ENCODE results near the gene CHCHD3.

The CHCHD3 gene

DNA sequence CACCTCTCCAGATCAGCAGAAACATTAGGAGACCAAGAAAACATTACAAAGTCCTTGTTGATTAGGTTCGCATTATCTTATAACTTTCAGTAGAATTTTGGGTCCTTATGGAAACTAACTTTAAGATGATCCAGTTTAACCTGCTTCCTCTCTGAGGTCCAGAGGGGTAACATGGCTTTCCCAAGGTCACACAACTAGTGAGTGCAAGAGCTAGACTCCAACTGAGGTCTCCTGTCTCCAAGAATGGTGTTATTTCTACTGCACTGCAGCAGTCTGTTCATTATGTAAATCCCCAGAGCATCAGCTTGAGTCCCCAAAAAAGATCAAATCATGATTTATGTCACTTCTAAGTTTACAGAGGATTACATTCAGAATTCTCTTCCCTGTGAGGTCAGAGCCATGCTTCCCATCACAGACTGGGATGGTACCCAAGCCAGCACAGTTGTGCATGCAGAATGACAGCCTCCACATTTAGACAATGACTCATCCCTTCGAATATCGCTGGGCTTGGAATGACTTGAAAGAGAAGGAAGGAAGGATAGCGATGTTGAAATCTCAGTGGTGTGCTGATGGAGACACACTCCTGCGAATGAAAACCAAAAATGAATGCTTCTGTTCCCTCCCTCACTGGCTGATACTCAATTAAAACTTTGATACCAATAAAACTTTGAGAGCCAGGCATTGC, 342.5 kb downstream of the CHCHD3 start:
- no peak for TF ChIP-seq CTCF (IDR thresholded peaks at IDR 0.05)
- TF ChIP-seq ZFX (IDR thresholded peaks at IDR 0.05; ENCODE audit: borderline replicate concordance): no peak
- H3K27ac ChIP-seq: no peak overlapping the region

DNA sequence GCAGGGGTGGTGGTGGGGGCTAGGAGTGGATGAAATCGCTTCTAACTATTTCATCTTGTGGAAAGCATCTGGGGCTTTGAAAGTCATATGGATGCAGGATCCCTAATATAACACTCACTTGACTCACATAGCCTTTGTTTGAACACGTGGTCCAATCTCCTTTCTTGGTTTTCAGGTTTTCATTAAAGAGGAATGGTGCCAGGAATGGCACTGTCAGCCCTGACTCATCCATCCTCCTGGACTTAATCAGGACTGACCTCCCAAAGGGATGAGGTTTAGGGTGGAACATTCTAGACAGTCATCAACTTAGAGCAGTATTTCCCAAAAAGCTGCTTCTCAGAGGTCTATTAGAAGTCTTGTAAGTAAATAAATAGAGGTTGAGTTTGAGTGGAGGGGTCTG, 343.6 kb downstream of the CHCHD3 start:
- H3K27ac ChIP-seq: no peak overlapping the region
- TF ChIP-seq CTCF (IDR thresholded peaks at IDR 0.05): no peak
- TF ChIP-seq ZFX (IDR thresholded peaks at IDR 0.05; ENCODE audit: borderline replicate concordance): no peak

- H3K27ac ChIP-seq: no peak overlapping the region
- TF ChIP-seq ZFX (IDR thresholded peaks at IDR 0.05; ENCODE audit: borderline replicate concordance): no peak
Observed at GRCh38 chr7:132735476-132735875, 346.4 kb downstream of the CHCHD3 start.

Data from 22Rv1 (cell line).